OCI-LY1 (cell line): ENCODE results near the gene IGFBP7.

ENCODE experiments used
- CTCF ChIP-seq: fragments of 200-600 bp; sonication (generic), shearing (Covaris generic); IDR thresholded peaks from 2 replicates; pipeline ENCODE4 v1.5.1; 2017; ENCODE audit warnings: mild to moderate bottlenecking, antibody characterized with exemption, low read length, moderate library complexity, mixed read lengths
- EZH2 ChIP-seq: fragments of 200-600 bp; sonication (generic), shearing (Covaris generic); IDR thresholded peaks from 2 replicates; pipeline ENCODE4 v1.8.0; 2017; ENCODE audit warnings: borderline replicate concordance, mixed run types, mild to moderate bottlenecking, antibody characterized with exemption, low read length, moderate library complexity, mixed read lengths

DNA sequence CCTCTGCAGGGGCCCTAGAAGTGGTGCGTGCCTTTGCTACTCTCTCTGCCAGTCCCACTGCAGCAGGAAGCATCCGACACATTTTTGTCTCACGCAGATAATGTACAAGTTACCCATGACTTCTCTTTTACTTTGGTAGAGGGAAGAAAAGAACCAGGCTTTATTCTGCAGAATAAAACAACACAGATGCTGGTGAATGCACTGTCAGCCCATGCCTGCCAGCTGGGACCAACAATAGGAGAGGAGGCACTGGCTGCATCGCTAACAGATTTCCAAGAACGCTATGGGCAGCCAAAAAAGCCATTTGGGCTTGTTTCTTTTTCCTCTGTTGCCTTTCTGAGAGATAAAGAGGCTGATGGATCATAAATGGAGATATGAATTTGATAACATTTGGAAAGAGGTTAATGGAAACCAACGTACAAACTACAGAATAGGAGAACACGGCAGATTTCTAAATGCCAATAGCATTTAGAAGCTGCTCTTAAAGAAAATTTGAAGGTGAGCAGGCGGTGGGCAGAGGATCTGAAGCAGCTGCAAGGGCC, 47.5 kb upstream of the IGFBP7 start:
- TF ChIP-seq CTCF: no peak
- TF ChIP-seq EZH2: no peak
